Neural progenitor cell (in vitro differentiated cells): Measurements from ENCODE around the gene TRIM28.

Experiments
- CTCF ChIP-seq: fragments of 200-600 bp; sonication (generic); IDR thresholded peaks from 2 replicates; pipeline ENCODE4 v1.5.1; 2017; ENCODE audit warnings: antibody characterized with exemption, mild to moderate bottlenecking
- EZH2 ChIP-seq: fragments of 200-600 bp; sonication (generic); IDR thresholded peaks from 2 replicates; pipeline ENCODE4 v1.6.1; 2017; ENCODE audit warnings: antibody characterized with exemption, mild to moderate bottlenecking, moderate library complexity

GRCh38 chr19:58566989-58567388 is 23.1 kb downstream of the TRIM28 start:
- no peak for TF ChIP-seq CTCF
- TF ChIP-seq EZH2: no peak
